MCF 10A (cell line): ENCODE data around the gene YARS1. TPM values are rescaled to one million over a fixed set of nuclear protein-coding genes. Genes with fewer than 3 reads are reported as not detected.

Experiments used
- BruUV-seq: library from RNA; stranded (reverse); fragments of 400-500 nt; replicated peaks from 2 replicates; lab custom pipeline; 2021; lab: Mats Ljungman, UMichigan
- CTCF ChIA-PET: fragments of 300-600 bp; sonication (Branson Sonifier 250); formaldehyde crosslinking; extraction: SDS; loops from one replicate; lab custom pipeline; 2021; ENCODE audit warnings: antibody characterized with exemption, inconsistent platforms; lab: Yijun Ruan, JAX
- POLR2A ChIA-PET: fragments of 300-600, 350-650 bp; sonication (Branson Sonifier 250); formaldehyde crosslinking; extraction: SDS; loops from one replicate; lab custom pipeline; 2020; ENCODE audit warnings: antibody characterized with exemption, inconsistent platforms; lab: Yijun Ruan, JAX
- DNase-seq: peaks from one replicate; pipeline ENCODE4 v3.0.0-alpha.2; 2018; ENCODE audit not compliant: unreplicated experiment
- H3K27ac Mint-ChIP-seq: one replicate; pipeline ENCODE4 v1.8.0; 2022; ENCODE audit warnings: mild to moderate bottlenecking, low read depth, mixed read lengths; ENCODE audit not compliant: unreplicated experiment
- H3K27me3 Mint-ChIP-seq: one replicate; pipeline ENCODE4 v1.8.0; 2022; ENCODE audit warnings: mixed read lengths; ENCODE audit not compliant: insufficient read depth, unreplicated experiment
- H3K36me3 Mint-ChIP-seq: one replicate; pipeline ENCODE4 v1.8.0; 2022; ENCODE audit warnings: mild to moderate bottlenecking, moderate library complexity, mixed read lengths; ENCODE audit not compliant: insufficient read depth, unreplicated experiment
- H3K4me1 Mint-ChIP-seq: one replicate; pipeline ENCODE4 v1.8.0; 2022; ENCODE audit warnings: mixed read lengths; ENCODE audit not compliant: insufficient read depth, unreplicated experiment
- H3K4me3 Mint-ChIP-seq: one replicate; pipeline ENCODE4 v1.8.0; 2022; ENCODE audit warnings: mild to moderate bottlenecking, moderate library complexity, mixed read lengths; ENCODE audit not compliant: unreplicated experiment
- H3K9me3 Mint-ChIP-seq: one replicate; pipeline ENCODE4 v1.8.0; 2022; ENCODE audit warnings: mixed read lengths; ENCODE audit not compliant: unreplicated experiment
- intact Hi-C: fragments of 100-400 bp; cut with micrococcal nuclease; formaldehyde crosslinking; loops from 2 replicates; pipeline ENCODE4 v1.14.1; 2022
- total RNA-seq: library from RNA; stranded (reverse); gene quantifications from 2 replicates; pipeline ENCODE4 v1.2.3, GENCODE V29; 2022
- TF ChIP-seq, protein P1 (sequence below): fragments of 200-600 bp; IDR thresholded peaks from one replicate; pipeline ENCODE4 v1.8.0; 2022; ENCODE audit warnings: antibody characterized with exemption, mild to moderate bottlenecking; ENCODE audit not compliant: unreplicated experiment

Gene YARS1
- total RNA-seq, 1 experiment from 2014 or later = 372 TPM

DNA sequence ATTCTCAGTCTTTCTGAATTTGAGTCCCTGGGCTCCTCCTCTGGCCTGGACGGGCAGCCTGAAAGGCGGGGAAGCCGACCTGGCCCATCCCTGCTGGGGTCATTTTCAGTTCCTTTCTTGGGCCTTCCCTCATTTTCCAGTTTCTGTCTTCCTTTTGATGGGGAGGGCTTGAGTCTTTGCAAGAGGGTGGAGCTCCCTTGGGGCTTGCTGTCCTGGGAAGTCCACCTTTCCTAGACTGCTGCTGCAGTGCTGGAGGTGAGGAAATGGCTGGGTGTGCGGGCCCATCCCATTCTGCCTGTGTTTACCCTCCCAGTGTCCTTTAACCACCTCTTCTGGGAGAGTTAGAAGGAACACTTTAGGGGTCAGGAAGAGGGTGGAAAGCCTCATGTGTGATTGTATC is 74.2 kb downstream of the YARS1 start:
- no TSS peak for BruUV-seq
- Mint-ChIP-seq H3K9me3 (no peaks in the 10 kb centered on the region), H3K27me3 (no peaks in the 10 kb centered on the region), H3K27ac (peak overlapping the region; percentile 51), H3K4me3 (peak overlapping the region; percentile 75), H3K4me1 (peaks cover 27% of the 10 kb centered on the region), H3K36me3 (peaks cover 7% of the 10 kb centered on the region)
- no peak for DNase-seq
- ChIA-PET CTCF (interaction anchor here (0.7 to 2.2 kb wide), 10 partner anchors 14 to 1199 kb away, joined by 3 to 14 read pairs (median 3); no protein-coding TSS in a partner anchor), POLR2A (interaction anchor here (0.6 to 4.3 kb wide), 15 partner anchors 11 to 273 kb away, joined by 3 to 53 read pairs (median 4); partner anchors contain the start of genes S100PBP and YARS1)
- TF ChIP-seq, protein P1, sequence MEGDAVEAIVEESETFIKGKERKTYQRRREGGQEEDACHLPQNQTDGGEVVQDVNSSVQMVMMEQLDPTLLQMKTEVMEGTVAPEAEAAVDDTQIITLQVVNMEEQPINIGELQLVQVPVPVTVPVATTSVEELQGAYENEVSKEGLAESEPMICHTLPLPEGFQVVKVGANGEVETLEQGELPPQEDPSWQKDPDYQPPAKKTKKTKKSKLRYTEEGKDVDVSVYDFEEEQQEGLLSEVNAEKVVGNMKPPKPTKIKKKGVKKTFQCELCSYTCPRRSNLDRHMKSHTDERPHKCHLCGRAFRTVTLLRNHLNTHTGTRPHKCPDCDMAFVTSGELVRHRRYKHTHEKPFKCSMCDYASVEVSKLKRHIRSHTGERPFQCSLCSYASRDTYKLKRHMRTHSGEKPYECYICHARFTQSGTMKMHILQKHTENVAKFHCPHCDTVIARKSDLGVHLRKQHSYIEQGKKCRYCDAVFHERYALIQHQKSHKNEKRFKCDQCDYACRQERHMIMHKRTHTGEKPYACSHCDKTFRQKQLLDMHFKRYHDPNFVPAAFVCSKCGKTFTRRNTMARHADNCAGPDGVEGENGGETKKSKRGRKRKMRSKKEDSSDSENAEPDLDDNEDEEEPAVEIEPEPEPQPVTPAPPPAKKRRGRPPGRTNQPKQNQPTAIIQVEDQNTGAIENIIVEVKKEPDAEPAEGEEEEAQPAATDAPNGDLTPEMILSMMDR = no peak
- intact Hi-C loops = no loop called here

GRCh38 chr1:32742199-32742947 is 74.8 kb downstream of the YARS1 start:
- no TSS peak for BruUV-seq
- Mint-ChIP-seq H3K27me3 (no peaks in the 10 kb centered on the region), H3K27ac (peak overlapping the region; percentile 51), H3K4me1 (peaks cover 27% of the 10 kb centered on the region), H3K4me3 (peak overlapping the region; percentile 75), H3K36me3 (peaks cover 1% of the 10 kb centered on the region), H3K9me3 (no peaks in the 10 kb centered on the region)
- intact Hi-C loops = no loop called here
- ChIA-PET POLR2A (interaction anchor here (0.6 to 4.3 kb wide), 15 partner anchors 11 to 274 kb away, joined by 3 to 53 read pairs (median 4); partner anchors contain the start of genes S100PBP and YARS1), CTCF (interaction anchor here (0.7 to 2.2 kb wide), 11 partner anchors 13 to 1199 kb away, joined by 3 to 14 read pairs (median 3); no protein-coding TSS in a partner anchor)
- TF ChIP-seq, protein P1 = no peak
- DNase-seq = no peak

DNA sequence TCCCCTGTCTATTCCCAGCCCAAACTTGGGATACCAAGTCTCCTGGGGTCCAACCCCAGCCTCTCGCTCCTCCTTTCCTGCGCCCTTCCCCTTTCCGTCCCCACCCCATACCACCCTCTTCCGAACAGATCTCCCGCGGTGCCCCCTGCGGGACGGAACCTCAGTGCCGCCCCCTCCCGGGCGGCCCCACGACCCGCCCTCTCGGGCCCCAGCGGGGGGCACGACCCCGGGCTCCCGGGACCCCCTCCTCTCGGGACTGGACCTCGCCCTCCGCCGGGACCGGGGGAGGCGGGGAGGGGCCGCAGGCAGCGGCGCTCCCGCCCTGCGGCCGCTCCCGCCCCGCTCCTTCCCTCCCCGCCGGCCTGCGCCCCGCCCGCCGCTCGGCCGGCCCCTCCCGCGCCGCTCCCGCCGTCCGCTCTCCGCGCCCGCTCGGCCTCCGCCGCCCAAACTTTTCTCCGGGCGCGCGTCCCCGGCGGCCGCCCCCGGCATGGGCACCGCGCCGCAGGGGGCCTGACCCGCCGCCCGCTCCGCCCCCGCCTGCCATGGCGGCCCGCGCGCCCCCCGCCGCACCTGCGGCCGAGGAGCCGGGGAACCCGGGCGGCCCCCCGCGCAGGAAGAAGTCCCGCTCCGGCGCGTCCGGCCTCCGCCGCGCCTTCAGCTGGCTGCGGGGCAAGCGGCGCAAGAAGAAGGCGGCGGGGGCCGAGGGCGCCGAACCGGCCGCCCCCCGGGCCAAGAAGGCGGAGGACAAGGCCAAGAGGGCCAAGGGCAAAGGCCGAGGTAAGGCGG is 75.6 kb downstream of the YARS1 start:
- peak overlapping the region; percentile 63 for H3K27ac Mint-ChIP-seq

More for the DNA sequence above, 75.6 kb downstream of the YARS1 start:
- CTCF ChIA-PET = interaction anchor here (0.8 to 2.2 kb wide), 7 partner anchors 16 to 75 kb away, joined by 3 to 14 read pairs (median 4); no protein-coding TSS in a partner anchor
- Mint-ChIP-seq H3K9me3 (no peaks in the 10 kb centered on the region), H3K36me3 (peaks cover 3% of the 10 kb centered on the region), H3K4me3 (peak overlapping the region; percentile 75), H3K4me1 (peaks cover 27% of the 10 kb centered on the region), H3K27me3 (no peaks in the 10 kb centered on the region)
- BruUV-seq = no TSS peak
- intact Hi-C loops = loop anchor here (1.0 kb wide), 1 partner anchor 32 kb away; no protein-coding TSS in a partner anchor
- DNase-seq = no peak
- TF ChIP-seq, protein P1 = peak; percentile 59
- POLR2A ChIA-PET = interaction anchor here (0.6 to 4.3 kb wide), 7 partner anchors 14 to 275 kb away, joined by 3 to 53 read pairs (median 14); partner anchors contain the start of genes S100PBP and YARS1
